Activated T-helper 1 cell treated with anti-CD3 and anti-CD28 coated beads, Interleukin-2, amount 50 U/mL, for 16 hours (primary cell): ENCODE data around the gene CGA.

Experiments used
- DNase-seq, 2 donors: peaks; one replicate each; pipeline ENCODE4 v3.0.0-alpha.2; 2020; ENCODE audit warnings: low read depth in 1 of 2, low spot score in 1 of 2

Gene CGA

DNA sequence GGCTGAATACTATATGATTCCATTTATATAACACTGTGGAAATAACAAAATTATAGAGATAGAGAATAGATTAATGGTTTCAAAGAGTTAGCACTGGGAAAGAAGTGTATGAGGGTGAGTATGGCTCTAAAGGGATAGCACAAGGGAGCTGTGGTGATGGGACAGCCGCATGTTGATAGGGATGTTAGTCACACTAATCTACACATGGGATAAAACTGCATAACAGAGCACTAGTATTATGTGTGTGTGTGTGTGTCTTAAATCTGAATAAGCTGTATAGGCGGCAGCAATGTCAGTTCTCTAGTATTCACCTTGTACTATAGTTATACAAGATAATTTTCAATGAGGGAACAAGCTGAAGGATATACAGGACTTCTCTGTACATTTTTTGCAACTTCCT, 5.8 kb downstream of the CGA start:
- DNase-seq = no peak

DNA sequence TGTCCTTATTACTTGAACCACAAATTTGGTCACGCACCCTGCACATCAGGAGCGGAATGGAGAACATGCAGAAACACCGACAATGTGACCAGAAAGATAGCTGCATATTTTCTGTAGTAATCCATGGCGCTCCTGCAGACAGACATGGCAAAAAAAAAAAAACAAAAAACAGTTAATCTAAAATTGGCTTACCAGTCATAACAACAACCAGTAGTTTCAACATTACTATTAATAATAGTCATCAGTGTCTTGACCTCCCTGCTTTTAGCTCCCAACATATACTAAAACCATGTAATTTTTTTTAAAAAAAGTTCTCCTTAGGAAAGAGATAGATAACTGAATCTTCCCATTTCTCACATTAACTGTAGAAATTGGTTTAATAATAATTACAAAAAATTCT, 6.8 kb downstream of the CGA start:
- no peak for DNase-seq

DNA sequence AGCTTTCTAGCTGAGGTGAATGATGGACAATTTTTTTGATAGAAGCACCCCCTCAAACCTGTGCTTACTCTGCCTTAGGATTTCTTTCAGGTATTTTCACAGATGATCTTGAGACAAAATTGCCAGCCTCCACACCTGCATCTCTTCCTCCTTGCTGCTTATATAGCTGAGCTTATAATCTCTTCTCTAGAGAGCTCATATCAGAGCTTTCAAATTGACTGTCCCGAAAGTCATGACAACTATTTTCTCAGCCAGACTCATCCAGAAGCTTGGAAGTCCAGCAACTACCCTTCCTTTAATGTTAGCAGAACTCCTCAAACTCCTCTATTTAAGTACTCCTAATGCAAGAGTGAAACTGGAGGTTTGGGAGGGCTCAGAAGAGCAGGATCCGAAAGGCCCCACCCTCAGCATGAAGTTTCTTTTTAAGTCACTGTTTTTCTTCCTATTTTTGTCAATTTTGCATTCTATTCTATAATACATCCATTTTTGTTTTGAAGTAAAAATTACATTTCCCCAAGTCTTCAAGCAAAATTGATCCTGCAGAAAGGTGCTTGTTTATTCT, 12.7 kb downstream of the CGA start:
- no peak for DNase-seq

DNA sequence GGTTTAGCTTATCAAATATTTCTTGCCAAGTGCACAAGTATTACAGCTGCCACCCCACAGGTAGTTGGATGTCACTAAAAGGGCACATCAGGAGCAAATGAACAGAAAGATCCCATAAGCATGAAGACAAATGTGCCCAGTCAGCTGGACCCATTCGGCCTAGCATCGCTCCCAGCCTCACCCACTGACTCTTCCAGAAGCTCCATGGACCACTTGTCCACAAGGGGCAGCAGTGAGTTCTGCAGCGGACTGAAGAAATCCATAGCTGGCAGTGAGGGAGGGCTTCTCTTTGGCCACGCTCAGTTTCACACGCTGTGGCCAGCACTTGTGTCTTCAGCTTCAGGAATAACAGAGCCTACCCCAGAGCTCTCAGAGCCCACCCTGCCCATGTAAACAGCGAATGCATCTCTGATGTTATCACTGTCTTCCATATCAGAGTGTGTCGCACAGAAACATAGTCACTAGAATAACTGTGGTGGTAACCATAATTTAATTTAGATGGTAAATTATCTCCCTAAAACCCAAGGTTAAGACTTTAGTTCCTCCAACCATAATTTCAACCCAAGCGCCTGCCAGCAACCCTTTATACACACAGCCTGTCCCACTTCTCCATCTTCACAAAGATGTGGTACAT, 15.8 kb downstream of the CGA start:
- DNase-seq = peak; percentile 1 to 10

DNA sequence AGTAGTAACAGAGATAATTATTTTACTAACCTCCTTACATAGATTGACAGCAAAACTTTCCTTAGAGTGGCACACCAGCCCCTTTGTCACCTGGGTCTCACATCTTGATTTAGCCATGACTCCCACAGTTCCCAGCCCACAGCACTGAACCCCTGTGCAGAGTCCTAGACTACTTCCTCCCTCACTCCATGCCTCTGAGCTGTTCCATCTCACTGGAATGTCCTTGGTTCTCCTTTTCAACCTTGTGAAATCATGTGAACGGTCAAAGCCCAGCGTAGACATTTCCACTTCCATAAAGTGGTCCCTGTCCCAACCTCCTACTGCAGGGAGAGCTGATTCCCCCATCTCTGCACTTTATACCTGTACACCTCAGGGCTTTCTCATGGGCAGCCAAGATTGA, 19.7 kb downstream of the CGA start:
- DNase-seq = no peak

DNA sequence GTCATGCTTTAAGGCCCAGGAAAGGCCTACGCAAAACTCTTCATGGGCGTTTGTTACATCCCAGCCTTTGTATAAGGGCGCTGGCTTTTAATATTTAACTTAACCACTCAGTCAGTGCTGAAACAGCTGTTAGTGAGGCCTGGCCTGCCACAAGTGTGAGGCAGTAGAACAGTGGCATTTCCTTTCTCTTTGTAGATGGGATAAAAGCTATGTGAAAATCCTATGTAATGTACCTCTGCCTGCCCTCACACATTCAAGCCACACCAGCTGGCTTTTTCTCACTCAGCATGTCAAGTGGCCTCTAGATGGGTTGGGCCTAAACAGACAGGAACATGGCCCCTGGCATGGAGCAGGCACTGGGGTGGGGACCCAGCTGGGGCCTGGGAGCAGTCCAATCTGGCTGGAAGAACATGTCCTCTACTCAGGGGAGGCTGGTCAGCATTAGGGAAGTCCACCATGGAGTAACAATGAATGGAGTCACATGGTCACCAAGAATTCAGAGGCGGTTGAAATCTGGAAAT, 20.7 kb downstream of the CGA start:
- DNase-seq = no peak

DNA sequence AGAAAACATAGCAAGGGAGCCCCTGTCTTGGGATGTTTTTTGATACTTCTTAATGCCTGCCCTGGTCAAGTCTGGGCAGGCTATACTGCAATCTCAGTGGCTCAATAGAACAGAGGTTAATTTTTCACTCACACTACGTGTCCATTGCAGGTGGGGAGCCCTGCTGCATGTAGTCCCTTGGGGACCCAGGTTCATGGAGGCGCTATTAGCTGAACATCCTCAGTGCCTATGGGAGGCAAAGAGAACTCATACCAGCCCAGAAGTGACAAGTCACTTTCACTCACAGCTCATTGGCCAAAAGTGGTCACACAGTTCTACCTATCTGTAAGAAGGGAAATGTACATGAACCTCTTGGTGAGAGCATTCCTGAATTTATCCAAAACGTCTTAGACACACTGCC, 23.2 kb downstream of the CGA start:
- no peak for DNase-seq

DNA sequence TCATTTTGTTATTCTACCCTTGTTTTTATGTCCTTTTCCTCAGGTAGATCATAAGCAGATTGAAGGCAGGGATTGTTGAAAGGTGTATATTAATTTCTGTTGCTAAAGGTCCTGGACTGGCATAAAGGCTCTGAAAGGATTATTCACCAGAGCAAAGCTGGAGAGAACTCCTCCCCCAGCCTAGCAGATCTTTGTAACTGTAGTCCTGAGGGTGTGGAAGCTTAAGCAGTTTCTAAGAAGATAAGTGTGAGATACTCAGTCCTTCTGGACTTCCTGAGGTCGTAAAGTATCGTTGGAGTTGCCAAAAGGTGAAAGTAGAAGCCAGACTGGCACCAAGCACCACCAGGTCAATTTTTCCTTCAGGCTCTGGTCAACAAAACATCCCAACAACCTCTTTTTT, 24.2 kb downstream of the CGA start:
- DNase-seq = no peak

DNA sequence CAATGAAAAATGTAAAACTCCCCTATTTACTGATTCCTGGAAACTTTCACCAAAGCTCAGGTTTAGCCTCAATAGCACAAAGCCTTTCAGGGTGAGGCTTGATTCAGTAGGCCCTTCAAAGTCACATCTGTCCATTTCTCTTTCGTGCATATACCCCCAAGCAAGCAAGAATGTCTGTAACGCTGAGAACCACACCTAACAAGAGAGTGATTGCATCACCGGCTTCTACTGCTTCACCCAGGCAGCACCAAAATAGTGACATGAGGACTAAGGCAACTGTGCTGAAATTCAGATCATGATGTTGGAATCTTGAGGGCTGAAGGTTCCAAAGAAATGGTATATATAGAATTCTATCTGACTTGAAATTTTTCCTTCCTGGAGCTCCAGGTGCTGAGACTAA, 26.1 kb downstream of the CGA start:
- no peak for DNase-seq

DNA sequence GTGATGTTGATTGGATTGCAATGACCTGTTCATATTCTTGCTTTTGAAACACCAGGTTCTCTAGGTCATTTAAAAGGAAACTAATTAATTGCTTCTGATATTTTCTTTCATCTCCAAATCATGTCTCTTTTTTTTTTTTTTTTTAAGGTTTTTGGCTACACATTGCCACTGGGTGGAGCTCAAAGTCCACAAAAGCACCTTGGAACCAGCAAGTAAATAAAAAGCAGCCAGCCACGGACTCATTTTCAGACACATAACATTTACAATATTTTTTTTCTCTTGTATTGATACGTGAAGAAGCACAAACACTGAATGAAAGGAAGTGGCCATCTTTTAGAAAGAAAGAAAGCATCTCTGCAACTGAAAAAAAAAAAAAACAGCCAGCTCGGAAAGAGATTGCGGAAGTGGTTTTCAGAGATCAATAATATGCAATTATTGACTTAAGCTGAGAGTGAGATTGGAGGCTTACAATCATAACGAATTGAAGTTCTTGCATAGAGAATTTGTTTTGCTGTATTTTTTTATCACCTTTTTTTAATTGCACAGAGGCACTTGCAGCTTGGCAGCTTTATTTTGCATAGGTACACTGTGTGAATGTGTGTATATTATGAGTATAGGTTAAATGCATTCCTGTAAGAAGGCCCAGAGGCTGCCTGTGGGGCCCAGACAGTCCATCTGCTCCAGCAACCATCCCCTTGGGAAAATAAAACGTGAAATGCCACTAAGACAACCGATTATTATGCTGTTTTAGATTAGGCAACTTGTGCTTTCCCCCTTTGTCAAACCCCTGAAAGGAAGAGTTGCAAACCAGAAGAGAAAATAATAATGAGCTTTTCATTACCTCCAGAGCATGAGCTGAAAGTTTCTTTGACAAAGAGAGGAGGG, 28.2 kb downstream of the CGA start:
- DNase-seq = no peak

DNA sequence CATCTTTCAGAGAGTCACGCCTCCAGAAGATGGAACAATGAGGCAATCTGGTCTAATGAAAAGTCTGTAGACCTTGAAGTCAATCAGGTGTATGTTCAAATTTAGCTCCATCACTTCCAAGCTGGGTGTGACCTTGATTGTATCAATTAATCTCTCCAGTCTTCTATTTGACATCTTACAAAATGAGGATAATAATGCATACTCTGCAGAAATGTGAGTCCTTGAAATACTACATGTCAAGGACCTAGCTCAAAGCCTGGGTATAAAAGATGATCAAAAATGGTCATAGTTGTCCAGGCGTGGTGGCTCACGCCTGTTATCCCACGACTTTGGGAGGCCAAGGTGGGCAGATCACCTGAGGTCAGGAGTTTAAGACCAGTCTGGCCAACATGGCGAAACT, 29.8 kb downstream of the CGA start:
- DNase-seq = no peak

DNA sequence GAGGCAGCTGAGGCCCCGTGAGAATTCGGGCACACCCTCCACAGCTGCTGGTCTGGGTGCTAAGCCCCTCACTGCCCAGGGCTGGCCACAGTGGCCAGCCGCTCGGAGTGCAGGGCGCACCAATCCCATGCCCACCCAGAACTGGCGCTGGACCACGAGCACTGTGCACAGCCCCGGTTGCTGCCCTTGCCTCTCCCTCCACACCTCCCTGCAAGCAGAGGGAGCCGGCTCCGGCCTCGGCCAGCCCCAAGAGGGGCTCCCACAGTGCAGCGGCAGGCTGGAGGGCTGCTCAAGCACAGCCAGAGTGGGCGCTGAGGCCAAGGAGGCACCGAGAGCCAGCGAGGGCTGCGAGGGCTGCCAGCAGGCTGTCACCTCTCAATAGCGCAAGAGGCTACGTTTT, 35.0 kb downstream of the CGA start:
- no peak for DNase-seq

DNA sequence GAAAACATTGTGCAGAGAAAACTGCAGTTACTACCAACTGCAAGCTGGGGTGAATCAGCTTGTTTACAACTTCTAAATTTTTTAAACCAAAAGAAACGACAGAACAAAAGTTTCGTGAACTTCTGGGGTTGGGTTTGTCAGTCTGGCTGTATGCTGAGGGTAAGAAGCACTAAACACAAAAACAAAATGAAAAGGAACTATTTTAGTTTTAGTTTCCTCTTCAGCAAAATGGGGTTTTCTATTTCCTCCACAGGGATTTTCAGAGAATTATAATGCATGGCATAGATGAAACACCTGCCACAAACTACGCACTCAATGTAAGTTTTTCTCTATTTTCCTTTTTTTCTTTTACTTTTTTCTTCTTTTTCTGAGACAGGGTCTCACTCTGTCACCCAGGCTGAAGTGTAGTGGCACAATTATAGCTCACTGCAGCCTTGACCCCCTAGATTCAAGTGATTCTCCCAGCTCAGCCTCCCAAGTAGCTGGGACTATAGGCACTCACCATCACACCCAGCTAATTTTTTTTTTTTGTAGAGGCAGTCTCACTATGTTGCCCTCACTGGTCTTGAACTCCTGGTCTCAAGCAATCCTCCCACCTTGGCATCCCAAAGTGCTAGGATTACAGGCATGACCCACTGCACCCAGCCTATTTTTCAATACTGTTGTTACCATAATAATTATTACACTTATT, 40.6 kb downstream of the CGA start:
- no peak for DNase-seq

DNA sequence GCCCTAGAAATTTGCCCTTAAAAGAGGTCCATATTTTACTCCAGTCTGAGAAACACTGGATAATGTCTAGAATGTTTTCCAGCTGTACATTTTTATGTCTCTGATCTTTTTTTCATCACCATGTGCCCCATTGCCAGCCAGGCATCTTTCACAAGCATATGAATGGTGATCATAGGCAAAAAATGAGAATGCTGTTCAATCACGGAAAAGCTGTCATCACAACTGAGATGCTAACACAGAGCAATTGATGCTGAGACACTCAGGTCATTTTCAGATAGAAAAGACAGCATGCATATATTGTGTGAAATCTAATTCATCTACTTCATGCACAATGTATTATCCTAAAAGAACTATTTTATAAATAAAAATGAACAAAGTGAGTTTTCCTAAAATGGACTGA, 41.6 kb downstream of the CGA start:
- DNase-seq = no peak

DNA sequence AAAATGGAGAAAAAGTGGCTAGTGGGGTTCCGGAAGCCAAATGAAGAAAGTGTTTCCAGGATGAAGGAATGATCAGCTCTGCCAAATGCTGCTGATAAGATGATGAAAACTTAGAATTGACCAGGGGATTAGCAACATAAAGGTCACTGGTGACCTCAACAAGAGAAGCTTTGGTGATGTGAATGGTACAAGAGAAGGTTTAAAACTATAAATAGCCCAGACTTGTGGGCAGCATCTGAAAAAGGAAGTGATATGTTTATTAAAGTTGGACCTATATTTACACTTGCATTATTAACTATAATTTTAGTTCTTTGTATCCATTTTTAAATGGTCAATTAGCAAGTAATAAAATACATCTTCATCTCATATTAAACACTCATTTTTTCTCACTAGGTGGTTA, 45.1 kb downstream of the CGA start:
- no peak for DNase-seq

DNA sequence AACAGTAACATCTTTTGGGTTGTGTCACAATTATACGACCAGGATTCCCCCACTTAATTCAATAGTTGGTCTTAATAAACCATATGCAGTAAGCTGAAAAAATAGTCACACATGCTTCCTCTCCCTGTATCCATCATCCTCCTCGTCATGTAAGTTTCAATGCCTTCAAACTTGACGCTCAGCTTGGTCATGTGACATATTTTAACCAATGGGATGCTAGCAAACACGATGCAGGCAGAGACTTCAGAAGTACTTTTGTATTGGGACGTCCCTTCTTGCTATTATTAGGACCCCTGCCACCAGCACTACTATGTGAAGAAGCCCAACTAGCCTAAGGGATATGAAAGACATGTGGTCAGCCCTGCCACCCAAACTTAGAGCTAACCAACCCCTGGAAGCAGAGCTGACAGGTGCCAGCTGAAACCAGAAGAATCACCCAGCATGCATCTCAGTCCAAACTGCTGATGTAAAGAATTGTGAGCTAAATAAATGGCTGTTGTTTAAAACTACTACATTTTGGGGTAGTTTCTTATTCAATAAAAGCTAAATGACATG, 49.3 kb downstream of the CGA start:
- DNase-seq = no peak

DNA sequence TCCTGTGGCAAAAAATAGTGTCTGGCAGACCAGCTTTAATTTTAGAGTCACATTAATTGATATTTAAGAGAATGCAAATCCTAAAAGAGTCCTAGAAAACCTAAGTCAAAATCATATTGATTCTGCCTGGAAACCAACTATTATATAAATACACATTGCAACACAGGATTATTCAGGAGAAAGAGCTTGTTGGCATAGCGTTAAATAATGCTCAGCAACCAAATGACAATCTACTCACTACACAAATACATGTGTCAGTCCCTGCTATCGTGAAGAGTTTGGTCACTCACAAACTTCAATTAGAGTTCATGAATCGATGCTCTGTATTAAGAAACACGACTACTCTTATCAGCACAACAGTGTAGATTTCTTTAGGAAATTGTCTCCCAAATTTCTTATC, 54.2 kb downstream of the CGA start:
- no peak for DNase-seq
